ENCODE measurements around the gene H2BK1. TPM values are rescaled to one million over a fixed set of nuclear protein-coding genes. Genes with fewer than 3 reads are reported as not detected.

Gene H2BK1
- total RNA-seq, 4 donors from 2014 or later = not detected

GRCh38 chr7:151233804-151234203, 23.5 kb upstream of the H2BK1 start:
- no peaks in the 10 kb centered on the region for H3K9me3 ChIP-seq
- no peaks in the 10 kb centered on the region for H3K27me3 ChIP-seq
- TF ChIP-seq EP300 (IDR thresholded peaks at IDR 0.05) = no peak
- no peak for TF ChIP-seq POLR2AphosphoS5 (IDR thresholded peaks at IDR 0.05)
- no peak for TF ChIP-seq CTCF (IDR thresholded peaks at IDR 0.05)
- TF ChIP-seq POLR2A (IDR thresholded peaks at IDR 0.05) = no peak
- WGBS, 2 donors (ENCODE audit: low coverage in 1 of 2) = 100% methylated on average over 2 of the region's 9 CpGs; no CpG with 5 or more reads in 1 of the 2 donors
- ATAC-seq = no peak
- H3K4me1 ChIP-seq = peaks cover 0 to 27% (median 17%) of the 10 kb centered on the region in 3 donors
- peak overlapping the region in 1 of 2 donors; percentile 99 for H3K4me3 ChIP-seq
- peak overlapping the region in 3 of 4 donors; percentile 87 to 93 (median 89) for H3K27ac ChIP-seq
- H3K36me3 ChIP-seq = peaks cover 0 to 42% of the 10 kb centered on the region in 2 donors

GRCh38 chr7:151232917-151233701, 22.8 kb upstream of the H2BK1 start:
- 2 to 47% methylated on average over 3 to 20 of the region's 36 CpGs for WGBS, 2 donors (ENCODE audit: low coverage in 1 of 2)
- H3K9me3 ChIP-seq = no peaks in the 10 kb centered on the region
- no peak for TF ChIP-seq EP300 (IDR thresholded peaks at IDR 0.05)
- no peak for TF ChIP-seq POLR2AphosphoS5 (IDR thresholded peaks at IDR 0.05)
- no peak for TF ChIP-seq POLR2A (IDR thresholded peaks at IDR 0.05)
- no peak for TF ChIP-seq CTCF (IDR thresholded peaks at IDR 0.05)
- peaks cover 0 to 32% (median 18%) of the 10 kb centered on the region in 3 donors for H3K4me1 ChIP-seq
- H3K4me3 ChIP-seq = peak overlapping the region; percentile 86 to 99
- H3K36me3 ChIP-seq = peaks cover 0 to 35% of the 10 kb centered on the region in 2 donors
- H3K27me3 ChIP-seq = no peaks in the 10 kb centered on the region
- H3K27ac ChIP-seq = peak overlapping the region; percentile 34 to 93 (median 88)
- peak; percentile 28 for ATAC-seq

GRCh38 chr7:151232091-151232916, 22.0 kb upstream of the H2BK1 start, which contains the start of gene CHPF2:
CHPF2 (plus strand) TSS chr7:151232483; CDS start chr7:151234012, 1,529 bp downstream.
- ATAC-seq = peak; percentile 97
- H3K9me3 ChIP-seq = no peaks in the 10 kb centered on the region
- WGBS, 2 donors (ENCODE audit: low coverage in 1 of 2) = 0% methylated on average over 1 to 11 of the region's 79 CpGs
- H3K27ac ChIP-seq = peak within 1 kb of the TSS; percentile 37 to 93 (median 88)
- peaks cover 0 to 38% (median 22%) of the 10 kb centered on the region in 3 donors for H3K4me1 ChIP-seq
- peak within 1 kb of the TSS; percentile 86 to 99 for H3K4me3 ChIP-seq
- TF ChIP-seq CTCF (IDR thresholded peaks at IDR 0.05) (no peak), POLR2A (IDR thresholded peaks at IDR 0.05) (peak; percentile 77 to 78), POLR2AphosphoS5 (IDR thresholded peaks at IDR 0.05) (peak; percentile 73)
- no peaks in the 10 kb centered on the region for H3K27me3 ChIP-seq
- peaks cover 0 to 27% of the 10 kb centered on the region in 2 donors for H3K36me3 ChIP-seq

GRCh38 chr7:151231080-151231479, 20.8 kb upstream of the H2BK1 start:
- Histone ChIP-seq H3K9me3 (no peaks in the 10 kb centered on the region), H3K27ac (no peak overlapping the region), H3K27me3 (no peaks in the 10 kb centered on the region), H3K4me1 (peaks cover 0 to 44% (median 22%) of the 10 kb centered on the region in 3 donors), H3K4me3 (no peak overlapping the region), H3K36me3 (peaks cover 0 to 15% of the 10 kb centered on the region in 2 donors)
- ATAC-seq = no peak
- TF ChIP-seq POLR2AphosphoS5 (IDR thresholded peaks at IDR 0.05) = no peak
- TF ChIP-seq CTCF (IDR thresholded peaks at IDR 0.05) = no peak
- TF ChIP-seq POLR2A (IDR thresholded peaks at IDR 0.05) = no peak
- no peak for TF ChIP-seq EP300 (IDR thresholded peaks at IDR 0.05)
- 77 to 83% methylated on average over 1 of the region's 1 CpG for WGBS, 2 donors (ENCODE audit: low coverage in 1 of 2)

Measured in gastroesophageal sphincter (tissue), 4 donors.